GM18499 (cell line): ENCODE data around the gene GGACT.
A peak's percentile ranks its signal among the peaks of the same experiment; 100 is the strongest.

ENCODE experiments used
- ATAC-seq: cut with Tn5 transposase; IDR thresholded peaks from one replicate; pipeline ENCODE4 v1.9.1; 2021; ENCODE audit warnings: moderate number of reproducible peaks; ENCODE audit not compliant: insufficient read depth, unreplicated experiment

Gene GGACT

DNA sequence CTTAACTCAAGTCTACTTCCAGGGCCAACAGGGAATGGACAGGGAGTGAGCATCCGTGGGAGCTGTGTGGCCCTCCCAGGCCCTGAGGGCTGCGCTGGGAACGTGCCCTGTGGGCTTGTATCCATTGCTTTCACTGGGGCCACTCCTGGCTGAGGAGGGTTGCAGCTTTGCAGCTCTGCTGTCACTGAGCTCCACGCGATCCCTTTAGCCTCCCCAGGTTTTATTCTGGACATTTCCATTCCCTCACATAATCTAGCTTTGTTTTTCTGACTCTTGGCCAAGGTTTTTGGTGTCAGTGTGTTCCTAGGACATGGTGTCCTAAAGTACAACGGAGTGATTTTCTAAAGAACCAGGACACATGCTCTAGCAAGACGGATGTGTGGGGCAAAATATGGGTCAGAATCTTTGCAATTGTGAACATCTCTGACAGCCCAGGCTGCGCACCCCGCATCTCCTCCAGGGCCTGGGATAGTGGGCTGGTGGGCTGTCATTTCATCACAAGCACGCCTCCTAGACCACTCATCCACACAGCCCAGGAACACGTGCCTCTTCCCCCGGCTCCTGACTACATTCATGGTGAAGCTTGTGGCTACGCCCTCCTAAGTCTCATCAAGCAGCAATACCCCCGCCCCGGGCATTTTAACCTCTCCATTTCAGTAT, 28.0 kb downstream of the GGACT start:
- ATAC-seq, result no peak

DNA sequence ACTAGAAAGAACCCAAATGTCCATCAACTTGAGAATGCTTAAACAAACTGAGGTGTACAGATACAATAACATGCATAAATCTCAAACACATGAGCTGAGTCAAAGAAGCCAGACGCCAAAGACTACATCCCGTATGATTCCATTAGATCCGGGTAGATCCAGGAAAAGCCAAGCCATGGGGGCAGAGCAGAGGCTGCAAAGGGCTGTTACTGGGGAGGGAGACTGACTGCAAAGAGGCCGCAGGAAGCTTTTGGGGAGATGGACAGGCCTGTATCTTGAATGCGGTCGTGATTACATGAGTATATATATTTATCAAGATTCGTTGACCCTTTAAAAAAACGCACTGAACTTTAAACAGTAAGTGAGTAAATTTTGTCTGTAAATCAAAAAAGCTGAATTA, 28.7 kb downstream of the GGACT start:
- no peak for ATAC-seq

DNA sequence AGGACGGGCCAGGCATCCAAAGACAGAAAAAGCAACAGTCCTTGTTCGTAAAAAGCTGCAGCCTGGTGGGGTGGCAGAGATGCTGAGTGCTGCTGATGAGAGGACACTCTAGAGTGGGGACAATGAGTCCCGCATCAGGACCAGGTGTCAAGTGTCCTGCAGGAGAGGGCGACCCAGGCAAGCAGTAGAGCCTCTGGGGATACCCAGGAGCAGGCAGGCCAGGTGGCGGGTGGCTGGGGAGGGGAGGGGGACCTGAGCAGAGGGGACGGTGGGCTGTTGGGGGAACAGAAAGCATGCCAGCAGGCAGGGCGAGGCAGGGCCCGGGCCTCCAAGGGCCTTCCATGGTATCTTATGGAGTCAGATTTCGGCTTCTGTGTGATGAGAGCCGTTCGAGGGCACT, 35.8 kb downstream of the GGACT start:
- ATAC-seq, result no peak

DNA sequence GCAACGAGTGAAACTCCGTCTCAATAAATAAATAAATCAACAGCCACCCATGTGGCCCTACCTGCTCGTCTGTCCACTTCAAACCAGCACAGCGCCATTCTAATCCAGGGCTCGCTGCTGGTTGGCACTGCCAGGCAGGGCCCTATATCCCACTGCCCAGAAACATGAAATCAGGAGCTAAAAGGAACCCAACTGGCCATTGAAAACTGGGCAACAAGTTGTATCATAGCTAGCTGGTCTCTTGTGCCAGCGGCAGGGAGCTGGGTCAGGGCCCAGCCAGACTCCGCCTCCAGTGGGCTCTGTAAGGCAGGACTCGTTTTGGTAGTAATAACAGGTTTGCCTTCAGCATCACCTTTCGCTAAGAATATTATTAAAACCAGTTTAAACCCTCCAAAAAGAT, 39.3 kb downstream of the GGACT start:
- ATAC-seq, result no peak

DNA sequence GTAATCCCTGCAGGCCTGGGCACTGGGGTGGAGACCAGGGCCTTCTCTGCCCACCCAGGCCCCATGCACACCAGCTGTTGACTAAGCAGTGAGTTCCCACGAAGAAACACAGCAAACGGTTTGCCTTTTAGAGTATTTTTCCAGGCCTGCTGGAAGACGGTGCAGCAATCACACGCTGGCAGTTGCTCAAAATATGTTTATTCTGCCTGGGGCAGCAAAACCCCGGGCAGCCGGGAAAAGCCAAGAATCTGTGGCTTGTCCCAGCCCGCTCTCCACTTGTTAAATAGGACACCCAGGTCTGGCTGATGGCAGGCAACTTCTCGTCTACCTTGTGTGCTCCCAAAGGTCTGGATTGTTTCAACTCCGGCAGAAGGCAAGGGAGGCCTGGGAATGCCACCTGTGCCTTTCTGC, 40.8 kb downstream of the GGACT start:
- ATAC-seq, result no peak

DNA sequence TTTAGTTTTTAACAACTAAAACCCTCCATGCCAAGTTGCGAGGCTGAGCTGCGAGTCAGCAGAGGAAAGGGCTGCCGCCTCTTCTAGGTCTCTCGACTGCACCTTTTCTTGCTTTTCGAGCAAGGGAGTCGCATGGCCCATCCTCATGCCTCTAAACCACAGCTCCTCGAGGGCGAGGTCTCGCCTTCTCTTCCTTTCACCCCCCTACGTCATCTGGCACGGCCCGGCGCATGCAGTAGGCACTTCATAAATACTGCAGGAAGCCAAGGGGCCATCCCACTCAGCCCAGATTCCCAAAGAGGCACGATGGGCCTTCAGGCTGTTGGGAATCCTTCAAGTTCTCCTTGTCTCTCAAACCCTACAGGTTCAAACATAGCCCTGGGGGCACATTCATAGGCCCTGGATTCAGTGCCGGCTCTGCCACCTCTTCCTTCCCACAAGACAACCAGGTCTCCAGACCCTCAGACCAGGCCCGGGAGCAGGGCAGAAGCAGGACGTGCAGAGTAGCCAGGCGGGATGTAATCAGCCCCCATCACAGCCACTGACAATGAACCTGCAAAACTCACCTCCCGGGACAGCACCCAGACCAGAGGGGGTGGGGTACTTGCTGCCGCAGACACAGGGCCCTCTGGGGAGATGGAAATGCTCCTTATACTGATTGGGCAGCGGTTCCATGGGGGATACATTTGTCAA, 41.7 kb downstream of the GGACT start:
- no peak for ATAC-seq

DNA sequence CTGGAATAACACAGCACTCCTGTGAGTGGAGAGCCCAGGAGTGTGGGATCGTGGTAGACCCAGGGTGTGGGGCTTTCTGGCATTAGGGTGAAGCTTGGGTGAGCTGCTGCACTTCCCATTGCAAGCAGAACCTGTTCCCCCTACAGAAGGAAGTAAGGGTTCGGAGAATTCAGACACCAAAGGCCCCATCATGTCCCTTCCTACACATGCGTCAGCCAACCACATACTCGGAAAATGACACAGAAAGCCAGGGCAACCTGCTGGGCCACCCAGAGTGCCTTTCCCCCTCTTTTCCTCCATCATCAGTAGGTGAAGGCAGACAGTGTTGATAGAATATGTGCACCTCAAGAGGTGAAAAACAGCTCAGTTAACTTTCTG, 42.9 kb downstream of the GGACT start:
- no peak for ATAC-seq

DNA sequence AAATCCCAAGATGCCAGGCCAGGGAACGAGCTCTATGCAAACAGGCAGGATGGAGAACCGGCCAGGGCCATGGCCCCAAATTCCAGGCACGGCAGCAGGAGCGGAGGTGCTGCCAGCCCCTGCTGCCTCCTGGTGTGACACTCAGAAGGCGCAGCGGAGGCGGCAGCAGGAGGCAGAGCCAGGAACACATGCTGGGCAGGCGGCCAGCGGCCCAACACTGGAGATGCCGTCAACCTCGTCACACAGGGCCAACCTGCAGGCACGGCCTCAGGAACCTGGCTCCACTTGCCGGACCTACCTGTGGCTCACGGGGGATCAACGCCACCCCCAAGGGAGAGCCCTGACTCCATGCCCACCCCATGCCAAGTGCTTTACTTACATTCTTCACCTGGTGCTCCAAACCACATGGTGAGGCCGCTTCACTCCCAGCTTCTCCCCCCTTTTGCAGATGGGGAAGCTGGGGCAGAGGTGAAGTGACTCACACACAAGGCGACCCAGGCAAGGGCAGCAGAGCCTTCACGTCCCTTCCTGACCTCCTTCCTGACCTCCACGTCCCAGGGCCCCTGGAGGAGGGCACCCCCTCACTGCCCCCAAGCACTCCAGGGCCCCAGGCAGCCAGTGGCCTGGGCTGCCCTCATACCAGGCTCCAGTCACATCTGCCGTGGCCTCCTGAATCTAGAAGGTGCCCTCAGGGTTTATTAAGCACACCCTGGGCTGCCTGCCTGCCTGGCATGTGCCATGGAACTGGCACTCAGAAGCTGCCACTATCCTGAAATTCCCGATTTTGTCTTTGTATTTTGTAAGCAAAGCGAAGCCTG, 43.5 kb downstream of the GGACT start:
- no peak for ATAC-seq

DNA sequence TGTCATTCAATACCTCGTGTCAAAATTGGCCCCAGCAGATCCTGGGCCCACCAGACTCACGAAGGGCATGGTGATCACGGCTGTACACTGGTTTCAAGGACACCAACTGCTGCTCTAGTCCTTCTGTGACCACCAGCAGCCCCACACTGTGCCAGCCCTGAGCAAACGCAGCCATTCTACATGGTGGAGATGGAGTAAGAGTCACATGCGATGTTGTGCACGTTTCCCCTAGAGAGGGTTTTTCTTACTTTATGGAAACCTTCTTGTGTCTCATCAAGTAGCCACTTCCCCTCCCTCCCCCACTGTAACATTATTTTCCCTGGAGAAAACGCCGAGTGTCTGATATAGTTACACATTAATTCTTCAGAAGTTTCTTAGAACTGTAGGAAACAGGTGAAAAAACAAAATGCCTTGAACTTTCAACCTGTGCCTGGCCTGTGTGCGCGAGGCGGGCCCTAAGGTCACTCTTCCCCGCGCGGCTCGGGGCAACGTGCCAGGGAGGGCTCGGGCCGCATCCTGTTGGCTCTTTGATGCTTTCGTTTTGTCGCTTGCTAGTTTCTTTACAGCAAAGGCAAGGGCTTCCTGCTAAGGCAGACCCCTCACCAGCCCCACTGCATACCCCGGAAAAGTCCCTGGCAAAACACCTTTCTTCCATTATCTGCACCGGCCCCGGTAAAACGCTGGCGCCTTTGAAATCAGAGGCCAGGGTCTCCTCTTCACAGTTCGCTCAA, 44.6 kb downstream of the GGACT start:
- ATAC-seq, result no peak

DNA sequence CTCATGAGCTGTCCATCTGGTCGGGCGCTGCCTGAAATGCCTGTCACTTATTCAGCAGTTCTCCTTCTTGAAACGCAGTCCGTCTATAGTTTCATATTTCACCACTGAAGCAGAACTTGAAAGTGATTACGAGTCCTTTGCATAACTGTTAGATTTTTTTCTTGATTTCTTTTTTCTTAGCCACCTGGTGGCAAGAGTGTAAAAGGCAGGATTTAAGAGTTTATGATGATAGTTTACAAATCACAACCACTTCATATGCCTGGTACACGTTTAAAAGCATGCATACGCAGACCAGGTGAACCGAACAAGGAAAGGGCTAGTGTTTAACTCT, 45.8 kb downstream of the GGACT start:
- ATAC-seq, result peak; percentile 98

DNA sequence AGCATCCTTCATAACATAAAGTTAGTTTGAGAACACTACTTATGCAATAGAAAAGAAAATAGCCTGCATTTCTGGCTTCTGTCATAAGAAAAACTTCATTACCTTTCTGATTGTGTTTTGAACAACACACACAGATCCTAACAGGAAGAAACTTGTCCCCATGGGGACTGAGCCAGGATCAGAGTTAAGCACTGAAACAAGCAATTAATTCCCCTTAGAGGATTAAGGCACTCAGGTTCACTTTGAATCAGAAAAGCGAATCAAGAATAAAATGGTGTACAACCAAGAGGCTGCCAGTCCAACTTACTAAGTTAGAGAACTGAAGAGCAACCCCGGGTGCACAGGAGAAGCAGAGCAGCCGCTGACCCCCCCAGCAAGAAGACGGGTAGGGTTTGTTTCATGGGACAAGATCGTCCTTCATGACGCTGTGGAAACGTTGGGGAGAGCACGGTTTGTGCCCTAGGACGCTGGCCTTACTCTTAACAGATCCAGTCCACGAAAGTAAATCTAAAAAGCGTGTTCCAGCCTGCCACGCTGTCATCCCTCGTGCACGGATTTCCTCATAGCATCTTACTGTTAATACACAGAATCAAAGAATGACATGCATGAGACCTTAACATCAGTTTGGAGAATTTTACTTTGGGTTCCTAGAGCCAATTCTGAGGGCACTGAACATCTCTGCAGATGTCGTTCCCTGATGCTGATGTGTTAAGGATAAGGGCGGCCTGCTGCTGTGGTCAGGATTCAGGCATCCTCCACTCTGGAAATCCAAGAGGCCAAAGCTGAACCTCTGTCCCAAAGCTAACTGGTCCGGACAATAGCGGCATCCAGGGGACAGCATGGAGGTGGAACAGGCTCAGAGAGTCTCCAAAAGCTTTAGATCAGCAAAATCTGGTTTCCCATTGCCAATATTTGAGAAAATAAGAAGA, 46.4 kb downstream of the GGACT start:
- ATAC-seq, result no peak

DNA sequence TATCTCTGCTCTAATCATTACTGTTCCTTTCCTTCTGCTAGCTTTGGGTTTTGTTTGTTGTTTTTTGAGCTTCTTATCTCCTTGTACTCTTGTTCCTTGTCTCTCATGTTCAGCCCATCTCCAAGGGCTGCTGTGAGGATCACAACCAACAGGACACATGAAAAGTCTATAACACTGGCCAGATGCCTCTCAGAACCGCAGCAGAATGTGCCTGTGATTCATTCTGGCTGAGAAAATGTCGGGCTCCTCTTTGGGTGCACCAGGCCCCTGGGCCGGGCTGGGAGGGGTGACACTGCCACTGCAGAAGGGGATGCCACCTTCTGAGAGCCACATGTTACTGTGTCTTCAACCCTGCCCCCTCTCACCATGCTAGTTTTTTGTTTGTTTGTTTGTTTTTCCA, 48.0 kb downstream of the GGACT start:
- no peak for ATAC-seq

DNA sequence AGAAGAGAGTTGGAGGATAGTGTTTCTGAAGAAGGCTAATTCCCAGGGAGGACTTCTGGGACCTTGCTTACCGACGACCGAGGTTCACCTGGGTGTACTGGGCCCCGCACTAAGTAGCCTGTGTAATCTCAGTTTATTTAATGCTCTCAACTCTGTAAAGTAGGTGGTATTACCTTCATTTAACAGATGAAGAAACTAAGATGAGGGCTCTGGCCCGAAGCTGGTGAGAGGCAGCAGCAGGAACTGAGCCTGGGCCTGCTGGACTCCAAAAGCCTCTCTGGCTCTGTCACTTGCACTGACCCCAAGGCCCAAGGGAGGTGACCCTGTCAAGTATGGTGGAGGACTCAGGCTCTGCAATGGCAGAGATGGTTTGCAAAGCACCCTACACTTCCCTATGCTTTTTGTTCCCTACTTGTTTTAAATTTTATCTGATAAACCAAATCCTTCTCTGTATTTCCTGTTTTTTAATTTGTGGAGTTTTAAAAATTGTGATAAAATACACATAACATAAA, 50.6 kb downstream of the GGACT start:
- no peak for ATAC-seq

DNA sequence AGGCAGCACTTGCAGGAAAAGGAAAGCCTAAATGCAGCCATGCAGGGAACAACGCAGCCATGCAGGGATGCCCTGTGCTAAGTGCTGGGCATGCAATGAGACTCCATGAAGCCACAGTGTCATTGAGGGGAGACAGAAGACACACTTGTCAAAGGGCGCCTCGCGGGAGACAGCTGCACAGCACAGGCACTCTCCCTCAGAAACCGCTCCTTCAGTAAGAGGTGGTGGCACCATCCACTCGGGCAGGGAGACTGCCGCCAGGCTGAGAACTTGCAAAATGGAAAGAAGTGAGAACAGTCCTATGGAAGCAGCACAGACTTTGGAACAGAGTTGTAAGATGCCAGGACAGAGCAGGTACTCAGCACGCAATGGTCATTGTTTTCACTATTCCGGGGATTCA, 51.1 kb downstream of the GGACT start:
- ATAC-seq, result no peak

DNA sequence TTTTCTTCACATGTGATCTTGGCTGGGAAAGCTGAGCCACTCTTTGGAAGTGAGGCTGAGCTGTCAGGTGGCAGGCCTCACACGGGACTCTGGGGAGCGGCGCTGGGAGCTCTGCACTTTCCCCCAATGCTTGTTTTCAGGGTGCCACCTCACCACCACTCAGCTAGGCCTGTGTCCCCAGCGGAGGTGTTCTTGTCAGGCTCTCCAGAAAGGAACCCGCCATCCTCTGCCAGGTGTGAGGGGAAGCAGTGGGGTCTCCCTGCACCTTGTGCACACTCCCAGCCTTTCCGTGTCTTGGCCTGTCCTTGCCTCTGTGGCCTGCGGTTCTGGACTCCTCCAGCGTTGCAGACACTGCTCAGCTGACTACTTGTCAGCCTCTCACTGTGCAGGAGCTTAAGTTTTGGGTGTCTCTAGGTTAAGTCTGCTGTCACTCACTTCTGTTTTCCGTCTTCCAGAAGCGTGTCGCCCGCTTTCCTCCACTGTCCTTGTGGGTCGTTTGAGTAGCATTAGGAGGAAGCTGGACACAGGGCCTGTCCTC, 51.9 kb downstream of the GGACT start:
- ATAC-seq, result no peak

DNA sequence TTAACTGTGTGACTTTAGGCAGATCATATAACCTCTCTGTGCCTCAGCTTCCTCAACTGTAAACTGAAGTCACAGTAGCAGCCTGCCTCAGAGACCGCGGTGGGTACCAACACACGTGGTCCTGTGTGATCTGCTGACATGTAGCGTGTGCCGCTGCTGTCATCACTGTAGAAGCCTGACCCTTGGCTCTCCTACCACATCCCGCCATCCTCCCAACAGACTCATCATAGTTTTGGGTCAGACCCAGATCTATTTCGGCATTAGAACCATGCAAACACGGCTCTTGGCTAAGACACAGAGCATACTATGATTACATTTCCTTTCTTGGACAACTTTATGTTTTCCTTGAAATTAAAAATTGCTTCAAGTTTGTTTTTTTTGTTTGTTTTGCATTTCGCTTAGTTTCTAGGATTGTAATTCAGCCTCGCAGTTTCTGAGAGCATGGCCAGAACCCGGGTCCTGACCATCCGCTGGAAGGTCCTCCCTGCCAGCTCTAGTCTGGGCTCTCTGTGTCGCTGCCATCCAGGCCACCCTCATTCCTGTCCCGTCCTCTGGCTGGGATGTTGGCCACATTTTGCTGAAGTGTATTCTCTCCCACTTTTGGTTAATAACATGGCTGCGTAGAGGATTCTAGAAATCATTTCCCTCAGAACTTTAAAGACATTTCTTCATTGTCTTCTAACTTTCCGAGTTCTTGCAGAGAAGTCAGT, 53.0 kb downstream of the GGACT start:
- ATAC-seq, result no peak

DNA sequence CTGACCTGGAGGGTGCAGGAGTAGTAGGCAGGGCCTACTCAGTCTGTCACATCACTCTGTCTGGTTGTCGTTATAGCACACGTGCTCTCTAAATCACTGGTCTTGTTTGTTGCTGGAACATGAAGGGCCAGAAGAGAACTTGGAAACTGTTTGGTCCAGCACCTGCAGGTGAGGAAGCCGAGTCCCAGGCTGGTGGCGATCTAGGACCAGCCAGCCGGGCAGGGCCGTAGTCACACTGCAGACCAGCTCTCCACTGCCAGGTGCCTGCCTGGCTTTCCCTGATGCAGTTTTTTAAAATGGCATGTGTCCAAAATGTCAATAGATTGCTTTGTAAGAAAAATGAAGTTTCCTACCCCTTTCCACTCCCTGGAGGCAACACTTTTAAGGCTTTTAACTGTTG, 53.7 kb downstream of the GGACT start:
- no peak for ATAC-seq

DNA sequence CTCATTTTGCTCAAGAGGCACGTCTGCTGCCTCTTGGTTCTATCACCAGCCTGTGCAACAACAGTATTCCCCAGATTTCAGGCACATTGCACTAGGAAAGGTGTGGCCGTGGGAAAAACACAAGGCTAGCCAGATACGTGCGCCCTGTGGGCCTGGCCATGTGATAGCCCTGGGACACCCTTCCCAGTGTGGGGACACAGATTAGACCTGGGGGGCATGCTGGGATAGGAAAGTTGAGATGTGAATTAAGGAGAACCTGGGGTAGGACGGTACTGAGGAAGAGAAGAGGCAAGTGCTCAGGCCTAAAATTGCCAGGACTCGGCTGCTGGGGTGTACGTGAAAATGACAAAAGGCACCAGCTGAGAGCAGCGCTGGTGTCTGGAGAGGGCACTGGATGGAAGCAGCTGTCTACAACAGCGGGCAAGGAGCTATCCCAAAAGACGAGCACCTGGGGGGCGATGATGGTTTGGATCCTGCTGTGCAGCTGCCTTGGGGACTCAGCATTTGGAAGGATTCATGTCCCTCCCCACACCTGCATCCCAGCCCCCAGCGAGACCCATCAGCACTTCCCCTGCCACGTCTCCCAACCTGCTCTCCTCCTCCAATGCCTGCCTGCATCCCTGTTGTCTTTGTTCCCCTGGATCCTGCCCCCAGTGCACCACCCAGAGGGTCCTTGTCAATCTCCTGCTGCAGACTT, 54.3 kb downstream of the GGACT start:
- no peak for ATAC-seq
